Calu3 (cell line): ENCODE results near the gene CALD1. TPM values are rescaled to one million over a fixed set of nuclear protein-coding genes. Genes with fewer than 3 reads are reported as not detected.

Experiments used
- BruUV-seq: library from RNA; stranded (reverse); fragments of 400-500 nt; replicated peaks from 2 replicates; lab custom pipeline; 2021; lab: Mats Ljungman, UMichigan
- CTCF ChIA-PET: fragments of 300-600 bp; sonication (Branson Sonifier 250); formaldehyde crosslinking; loops from one replicate; lab custom pipeline; 2022; ENCODE audit warnings: antibody characterized with exemption; lab: Charles Lee
- DNase-seq: peaks from one replicate; pipeline ENCODE4 v3.0.0; 2022
- H3K27ac Mint-ChIP-seq: one replicate; pipeline ENCODE4 v1.8.0; 2022; ENCODE audit warnings: mixed read lengths; ENCODE audit not compliant: unreplicated experiment
- H3K27me3 Mint-ChIP-seq: one replicate; pipeline ENCODE4 v1.8.0; 2022; ENCODE audit warnings: mixed read lengths; ENCODE audit not compliant: unreplicated experiment
- H3K36me3 Mint-ChIP-seq: one replicate; pipeline ENCODE4 v1.8.0; 2022; ENCODE audit warnings: mild to moderate bottlenecking, moderate library complexity, mixed read lengths; ENCODE audit not compliant: insufficient read depth, unreplicated experiment
- H3K4me1 Mint-ChIP-seq: one replicate; pipeline ENCODE4 v1.8.0; 2022; ENCODE audit warnings: mild to moderate bottlenecking, low read depth, mixed read lengths; ENCODE audit not compliant: unreplicated experiment
- H3K4me3 Mint-ChIP-seq: one replicate; pipeline ENCODE4 v1.8.0; 2022; ENCODE audit warnings: mild to moderate bottlenecking, low read depth, moderate library complexity, mixed read lengths; ENCODE audit not compliant: unreplicated experiment
- H3K9me3 Mint-ChIP-seq: one replicate; pipeline ENCODE4 v1.8.0; 2022; ENCODE audit warnings: low read depth, mixed read lengths; ENCODE audit not compliant: unreplicated experiment
- intact Hi-C: fragments of 100-400 bp; cut with micrococcal nuclease; formaldehyde crosslinking; loops from one replicate; pipeline ENCODE4 v1.10.0; 2022; ENCODE audit not compliant: unreplicated experiment
- total RNA-seq: library from RNA; stranded (reverse); gene quantifications from 2 replicates; pipeline ENCODE4 v1.2.3, GENCODE V29; 2022
- TF ChIP-seq, protein P1 (sequence below): fragments of 200-600 bp; IDR thresholded peaks from one replicate; pipeline ENCODE4 v1.8.0; 2022; ENCODE audit warnings: antibody characterized with exemption; ENCODE audit not compliant: unreplicated experiment

CALD1 gene
- total RNA-seq, 1 experiment from 2014 or later, result 9.3 TPM

- peaks cover 53% of the 10 kb centered on the region for H3K4me1 Mint-ChIP-seq
- CTCF ChIA-PET, result no interaction called here
- H3K27me3 Mint-ChIP-seq, result no peaks in the 10 kb centered on the region
- H3K9me3 Mint-ChIP-seq, result no peaks in the 10 kb centered on the region
- no peak for DNase-seq
- H3K36me3 Mint-ChIP-seq, result peaks cover 21% of the 10 kb centered on the region
- BruUV-seq, result no TSS peak
- peak overlapping the region; percentile 64 for H3K27ac Mint-ChIP-seq
- TF ChIP-seq, protein P1, sequence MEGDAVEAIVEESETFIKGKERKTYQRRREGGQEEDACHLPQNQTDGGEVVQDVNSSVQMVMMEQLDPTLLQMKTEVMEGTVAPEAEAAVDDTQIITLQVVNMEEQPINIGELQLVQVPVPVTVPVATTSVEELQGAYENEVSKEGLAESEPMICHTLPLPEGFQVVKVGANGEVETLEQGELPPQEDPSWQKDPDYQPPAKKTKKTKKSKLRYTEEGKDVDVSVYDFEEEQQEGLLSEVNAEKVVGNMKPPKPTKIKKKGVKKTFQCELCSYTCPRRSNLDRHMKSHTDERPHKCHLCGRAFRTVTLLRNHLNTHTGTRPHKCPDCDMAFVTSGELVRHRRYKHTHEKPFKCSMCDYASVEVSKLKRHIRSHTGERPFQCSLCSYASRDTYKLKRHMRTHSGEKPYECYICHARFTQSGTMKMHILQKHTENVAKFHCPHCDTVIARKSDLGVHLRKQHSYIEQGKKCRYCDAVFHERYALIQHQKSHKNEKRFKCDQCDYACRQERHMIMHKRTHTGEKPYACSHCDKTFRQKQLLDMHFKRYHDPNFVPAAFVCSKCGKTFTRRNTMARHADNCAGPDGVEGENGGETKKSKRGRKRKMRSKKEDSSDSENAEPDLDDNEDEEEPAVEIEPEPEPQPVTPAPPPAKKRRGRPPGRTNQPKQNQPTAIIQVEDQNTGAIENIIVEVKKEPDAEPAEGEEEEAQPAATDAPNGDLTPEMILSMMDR, result no peak
- intact Hi-C loops, result no loop called here
- H3K4me3 Mint-ChIP-seq, result peak overlapping the region; percentile 100
These were observed 208.7 kb downstream of the CALD1 start for GRCh38 chr7:134988161-134988560.

GRCh38 chr7:134991469-134992339 is 212.3 kb downstream of the CALD1 start:
- no peaks in the 10 kb centered on the region for H3K9me3 Mint-ChIP-seq
- no peaks in the 10 kb centered on the region for H3K27me3 Mint-ChIP-seq
- intact Hi-C loops, result loop anchor here (5.0 kb wide), 1 partner anchor 156 kb away; the partner anchor contains the start of gene TMEM140
- H3K36me3 Mint-ChIP-seq, result peaks cover 18% of the 10 kb centered on the region
- peak overlapping the region; percentile 60 for H3K27ac Mint-ChIP-seq
- peak; percentile 31 for DNase-seq
- no TSS peak for BruUV-seq
- TF ChIP-seq, protein P1, result no peak
- no peak overlapping the region for H3K4me3 Mint-ChIP-seq
- CTCF ChIA-PET, result no interaction called here
- peaks cover 44% of the 10 kb centered on the region for H3K4me1 Mint-ChIP-seq

DNA sequence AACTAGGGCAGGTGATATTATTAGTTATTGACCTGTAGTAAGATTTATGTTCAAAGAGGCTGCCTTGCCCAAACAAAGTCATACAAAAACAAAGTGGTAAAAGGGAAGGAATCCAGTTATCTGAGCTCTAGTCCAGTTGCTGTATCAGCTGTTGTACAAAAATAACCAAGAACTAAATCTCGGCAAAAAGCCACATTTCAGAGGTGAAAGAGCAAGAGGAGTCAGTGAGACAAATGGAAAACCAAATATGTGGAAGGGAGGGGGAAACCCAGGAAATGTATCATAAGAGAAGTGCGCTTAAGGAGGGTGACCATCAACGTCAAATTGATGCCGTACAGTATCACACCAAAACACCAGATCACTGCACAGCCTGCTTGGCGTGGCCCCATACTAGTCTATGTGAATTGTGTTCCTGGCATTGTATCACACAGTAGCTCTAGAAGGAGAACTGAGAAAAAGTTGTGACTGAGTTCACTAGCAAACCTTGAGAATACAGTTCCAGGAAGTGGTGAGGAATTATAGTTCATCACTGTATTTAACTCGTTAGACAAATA is 213.3 kb downstream of the CALD1 start:
- CTCF ChIA-PET, result interaction anchor here (0.7 kb wide), 1 partner anchor 146 kb away, joined by 3 read pairs; no protein-coding TSS in a partner anchor
- H3K4me3 Mint-ChIP-seq, result peak overlapping the region; percentile 9

DNA sequence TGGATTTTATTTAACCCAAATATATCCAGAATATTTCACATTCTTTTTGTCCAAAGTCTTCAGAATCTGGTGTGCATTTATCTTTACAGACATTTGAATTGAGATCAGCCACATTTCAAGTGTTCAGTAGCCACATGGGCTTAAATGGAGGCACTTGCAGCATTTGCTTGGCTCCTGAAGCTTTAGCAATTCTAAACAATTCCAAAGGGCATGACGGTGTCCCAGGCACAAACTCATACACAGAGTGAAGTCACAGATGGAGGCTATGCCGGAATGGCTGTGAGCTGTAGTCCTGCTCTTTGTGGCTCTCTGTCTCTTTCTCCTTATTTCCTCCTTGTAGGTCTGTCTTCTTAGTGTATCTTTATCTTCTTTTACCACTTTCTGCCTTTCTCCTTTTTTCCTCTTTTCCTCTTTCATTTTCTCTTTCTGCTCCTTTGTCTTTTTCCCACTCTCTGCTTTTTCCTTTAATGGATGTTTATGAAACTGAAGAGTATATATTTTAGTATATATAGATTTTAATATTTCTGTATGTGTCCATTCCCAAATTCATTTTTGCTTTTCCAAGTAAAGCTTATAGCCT is 214.5 kb downstream of the CALD1 start:
- TF ChIP-seq, protein P1, result no peak
- no peaks in the 10 kb centered on the region for H3K27me3 Mint-ChIP-seq
- H3K36me3 Mint-ChIP-seq, result peaks cover 13% of the 10 kb centered on the region
- CTCF ChIA-PET, result no interaction called here
- DNase-seq, result no peak
- H3K27ac Mint-ChIP-seq, result no peak overlapping the region
- intact Hi-C loops, result loop anchor here (5.0 kb wide), 1 partner anchor 153 kb away; the partner anchor contains the start of gene TMEM140
- peaks cover 41% of the 10 kb centered on the region for H3K4me1 Mint-ChIP-seq
- H3K4me3 Mint-ChIP-seq, result no peak overlapping the region
- no peaks in the 10 kb centered on the region for H3K9me3 Mint-ChIP-seq
- no TSS peak for BruUV-seq

More for the DNA sequence above, 213.3 kb downstream of the CALD1 start:
- no TSS peak for BruUV-seq
- no peaks in the 10 kb centered on the region for H3K27me3 Mint-ChIP-seq
- TF ChIP-seq, protein P1, result no peak
- H3K36me3 Mint-ChIP-seq, result peaks cover 13% of the 10 kb centered on the region
- intact Hi-C loops, result loop anchor here (5.0 kb wide), 1 partner anchor 155 kb away; the partner anchor contains the start of gene TMEM140
- peaks cover 44% of the 10 kb centered on the region for H3K4me1 Mint-ChIP-seq
- no peaks in the 10 kb centered on the region for H3K9me3 Mint-ChIP-seq
- DNase-seq, result no peak
- peak overlapping the region; percentile 60 for H3K27ac Mint-ChIP-seq
